PFSK-1 (cell line): ENCODE results near the gene PPFIA1.

Source experiments
- POLR2AphosphoS5 ChIP-seq: IDR thresholded peaks from 2 replicates; pipeline ENCODE4 v1.6.1; 2012; ENCODE audit warnings: low read depth, mild to moderate bottlenecking, control low read depth, low read length, moderate library complexity
- REST ChIP-seq, 2 experiments: IDR thresholded peaks; 2 replicates each; pipeline versions ENCODE4 v1.6.1 to v1.8.0; 2011 to 2012; ENCODE audit warnings: low read depth in 2 of 2, low read length in 2 of 2, control low read depth in 1 of 2, inconsistent platforms in 1 of 2, mild to moderate bottlenecking in 1 of 2, moderate library complexity in 1 of 2; ENCODE audit not compliant: insufficient read depth in 1 of 2

GRCh38 chr11:70328556-70328955, 58.1 kb downstream of the PPFIA1 start:
- TF ChIP-seq POLR2AphosphoS5 (no peak), REST (IDR thresholded peaks at IDR 0.05; ENCODE audit: insufficient read depth in 1 of 2, low read depth in 2 of 2, low read length in 2 of 2) (no peak)
